Breast epithelium (tissue), 4 donors: ENCODE data around the gene RFX3. TPM values are rescaled to one million over a fixed set of nuclear protein-coding genes. Genes with fewer than 3 reads are reported as not detected.

Experiments used
- DNase-seq, 2 donors: peaks; one replicate each; pipeline ENCODE4 v3.0.0-alpha.2; 2019; ENCODE audit warnings: low spot score in 2 of 2
- H3K27ac ChIP-seq, 2 donors: fragments of 200-600 bp; sonication (generic) in 1 of 2; one replicate each; pipeline ENCODE4 v1.5.1; 2016 to 2019; ENCODE audit warnings: mild to moderate bottlenecking in 1 of 2
- H3K27me3 ChIP-seq, 2 donors: fragments of 200-600 bp; sonication (generic) in 1 of 2; one replicate each; pipeline versions ENCODE4 v1.5.1 to v1.6.0; 2017 to 2019; ENCODE audit warnings: control low read depth in 1 of 2, mild to moderate bottlenecking in 1 of 2
- H3K36me3 ChIP-seq: fragments of 200-600 bp; one replicate; pipeline ENCODE4 v1.5.1; 2019
- H3K4me1 ChIP-seq, 2 donors: fragments of 200-600 bp; sonication (generic); one replicate each; pipeline ENCODE4 v1.5.1; 2016 to 2019; ENCODE audit warnings: control low read depth in 1 of 2
- H3K4me3 ChIP-seq, 3 donors: fragments of 200-600 bp; sonication (generic); 1 replicate in 2 of 3; 2 replicates in 1 of 3; pipeline ENCODE4 v1.5.1; 2016 to 2019; ENCODE audit warnings: mild to moderate bottlenecking in 3 of 3, moderate library complexity in 2 of 3
- H3K9me3 ChIP-seq, 2 donors: fragments of 200-600 bp; sonication (generic) in 1 of 2; one replicate each; pipeline ENCODE4 v1.5.1; 2016 to 2019; ENCODE audit warnings: control low read depth in 1 of 2
- CTCF ChIP-seq, 3 donors: fragments of 450-650 bp; IDR thresholded peaks; one replicate each; pipeline ENCODE4 v1.5.1; 2016 to 2017; ENCODE audit warnings: antibody characterized with exemption in 3 of 3, mild to moderate bottlenecking in 3 of 3, moderate library complexity in 3 of 3
- POLR2A ChIP-seq: fragments of 450-650 bp; IDR thresholded peaks from one replicate; pipeline ENCODE4 v1.6.1; 2016; ENCODE audit warnings: antibody characterized with exemption, mild to moderate bottlenecking, moderate library complexity
- POLR2AphosphoS5 ChIP-seq, 3 donors: sonication (generic); formaldehyde crosslinking; IDR thresholded peaks; one replicate each; pipeline ENCODE4 v1.6.1; 2017; ENCODE audit warnings: antibody characterized with exemption in 3 of 3
- intact Hi-C: fragments of 100-400 bp; cut with DNase I; formaldehyde crosslinking; loops from one replicate; pipeline ENCODE4 v1.15.1; 2023; ENCODE audit warnings: low total_unique reads
- total RNA-seq, 3 donors: library from RNA; depleted of rRNA; stranded (reverse); fragments of >200 nt; gene quantifications; one replicate each; pipeline ENCODE4 v1.1.0, GENCODE V29; 2016

The RFX3 gene
- total RNA-seq, 3 donors from 2014 or later: 9.3 to 18.0 (median 13.8) TPM

GRCh38 chr9:3444016-3444415 is 81.8 kb downstream of the RFX3 start:
- intact Hi-C loops: no loop called here
- no peak for DNase-seq
- H3K9me3 ChIP-seq: no peaks in the 10 kb centered on the region
- no peak overlapping the region for H3K4me3 ChIP-seq
- no peak for TF ChIP-seq CTCF (IDR thresholded peaks at IDR 0.05)
- no peak for TF ChIP-seq POLR2A
- no peak for TF ChIP-seq POLR2AphosphoS5 (IDR thresholded peaks at IDR 0.05)
- no peaks in the 10 kb centered on the region for H3K36me3 ChIP-seq
- no peaks in the 10 kb centered on the region for H3K27me3 ChIP-seq
- no peaks in the 10 kb centered on the region for H3K4me1 ChIP-seq
- no peak overlapping the region for H3K27ac ChIP-seq

GRCh38 chr9:3441197-3441816 is 84.5 kb downstream of the RFX3 start:
- no peaks in the 10 kb centered on the region for H3K9me3 ChIP-seq
- no peak overlapping the region for H3K27ac ChIP-seq
- DNase-seq: no peak
- no peaks in the 10 kb centered on the region for H3K27me3 ChIP-seq
- TF ChIP-seq POLR2A (no peak), POLR2AphosphoS5 (IDR thresholded peaks at IDR 0.05) (no peak), CTCF (IDR thresholded peaks at IDR 0.05) (peak in 2 of 3 donors; percentile 21 to 44)
- H3K4me1 ChIP-seq: no peaks in the 10 kb centered on the region
- intact Hi-C loops: no loop called here
- no peak overlapping the region for H3K4me3 ChIP-seq
- H3K36me3 ChIP-seq: no peaks in the 10 kb centered on the region

GRCh38 chr9:3436629-3437420 is 89.0 kb downstream of the RFX3 start:
- Histone ChIP-seq H3K27me3 (no peaks in the 10 kb centered on the region), H3K36me3 (no peaks in the 10 kb centered on the region), H3K27ac (no peak overlapping the region), H3K4me3 (no peak overlapping the region), H3K9me3 (no peaks in the 10 kb centered on the region), H3K4me1 (no peaks in the 10 kb centered on the region)
- intact Hi-C loops: no loop called here
- DNase-seq: no peak
- no peak for TF ChIP-seq POLR2AphosphoS5 (IDR thresholded peaks at IDR 0.05)
- TF ChIP-seq CTCF (IDR thresholded peaks at IDR 0.05): no peak
- no peak for TF ChIP-seq POLR2A

GRCh38 chr9:3435732-3436131 is 90.1 kb downstream of the RFX3 start:
- no peak overlapping the region for H3K4me3 ChIP-seq
- H3K9me3 ChIP-seq: no peaks in the 10 kb centered on the region
- intact Hi-C loops: no loop called here
- no peak overlapping the region for H3K27ac ChIP-seq
- no peaks in the 10 kb centered on the region for H3K36me3 ChIP-seq
- no peaks in the 10 kb centered on the region for H3K27me3 ChIP-seq
- no peak for DNase-seq
- no peak for TF ChIP-seq POLR2AphosphoS5 (IDR thresholded peaks at IDR 0.05)
- no peak for TF ChIP-seq POLR2A
- no peak for TF ChIP-seq CTCF (IDR thresholded peaks at IDR 0.05)
- H3K4me1 ChIP-seq: no peaks in the 10 kb centered on the region

GRCh38 chr9:3434594-3434993 is 91.2 kb downstream of the RFX3 start:
- intact Hi-C loops: no loop called here
- Histone ChIP-seq H3K27me3 (no peaks in the 10 kb centered on the region), H3K4me3 (no peak overlapping the region), H3K9me3 (no peaks in the 10 kb centered on the region), H3K27ac (no peak overlapping the region), H3K36me3 (no peaks in the 10 kb centered on the region), H3K4me1 (no peaks in the 10 kb centered on the region)
- no peak for DNase-seq
- no peak for TF ChIP-seq POLR2A
